ENCODE measurements around the gene TEX2. TPM values are rescaled to one million over a fixed set of nuclear protein-coding genes. Genes with fewer than 3 reads are reported as not detected.
A peak's percentile ranks its signal among the peaks of the same experiment; 100 is the strongest.
"Not testable (repeated sequence)": the region's sequence is repeated elsewhere in the genome, so short reads cannot be mapped to it uniquely, and the experiment has no call there.

The TEX2 gene
- total RNA-seq, 4 donors from 2014 or later: 12.3 to 137 (median 30.3) TPM

DNA sequence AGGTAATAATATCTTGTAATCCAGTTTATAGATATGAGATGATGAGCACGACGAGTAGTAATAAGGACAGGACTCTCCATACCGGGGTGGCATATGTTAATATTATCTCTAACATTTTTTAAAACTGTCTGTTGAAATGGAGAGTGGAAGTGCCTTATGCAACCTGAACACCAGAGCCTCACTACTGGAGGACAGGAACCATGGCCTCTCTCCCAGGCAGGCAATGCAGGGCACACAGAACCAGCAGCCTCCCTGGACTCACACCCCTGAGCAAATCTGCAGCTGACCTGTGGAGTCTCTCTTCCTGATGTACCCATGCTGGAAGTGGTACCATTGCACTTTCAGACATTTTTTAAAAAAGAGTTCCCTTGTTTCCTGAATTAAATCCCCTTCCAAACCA lies 78.0 kb downstream of the TEX2 start:
- Histone ChIP-seq H3K36me3 (no peaks in the 10 kb centered on the region), H3K9me3 (no peaks in the 10 kb centered on the region), H3K27ac (peak overlapping the region in 1 of 4 donors; percentile 18), H3K4me1 (peaks cover 0 to 3% (median 0%) of the 10 kb centered on the region in 4 donors), H3K27me3 (no peaks in the 10 kb centered on the region), H3K4me3 (no peak overlapping the region)
- 88 to 89% methylated on average over 3 of the region's 3 CpGs for WGBS, 2 donors (ENCODE audit: low coverage in 1 of 2)
- no peak for DNase-seq
- in situ Hi-C loops (cut with MboI; ENCODE audit: low pct_ligation_motif_present in 1 of 4, low pct_unique_long_range_greater_than_20kb in 1 of 4, low sequenced_read_pairs in 3 of 4) (no loop called here), intact Hi-C loops (cut with DNase I; ENCODE audit: low total_unique reads) (loop anchor here (10.0 kb wide), 1 partner anchor 60 kb away; no protein-coding TSS in a partner anchor)
- TF ChIP-seq, protein P1, sequence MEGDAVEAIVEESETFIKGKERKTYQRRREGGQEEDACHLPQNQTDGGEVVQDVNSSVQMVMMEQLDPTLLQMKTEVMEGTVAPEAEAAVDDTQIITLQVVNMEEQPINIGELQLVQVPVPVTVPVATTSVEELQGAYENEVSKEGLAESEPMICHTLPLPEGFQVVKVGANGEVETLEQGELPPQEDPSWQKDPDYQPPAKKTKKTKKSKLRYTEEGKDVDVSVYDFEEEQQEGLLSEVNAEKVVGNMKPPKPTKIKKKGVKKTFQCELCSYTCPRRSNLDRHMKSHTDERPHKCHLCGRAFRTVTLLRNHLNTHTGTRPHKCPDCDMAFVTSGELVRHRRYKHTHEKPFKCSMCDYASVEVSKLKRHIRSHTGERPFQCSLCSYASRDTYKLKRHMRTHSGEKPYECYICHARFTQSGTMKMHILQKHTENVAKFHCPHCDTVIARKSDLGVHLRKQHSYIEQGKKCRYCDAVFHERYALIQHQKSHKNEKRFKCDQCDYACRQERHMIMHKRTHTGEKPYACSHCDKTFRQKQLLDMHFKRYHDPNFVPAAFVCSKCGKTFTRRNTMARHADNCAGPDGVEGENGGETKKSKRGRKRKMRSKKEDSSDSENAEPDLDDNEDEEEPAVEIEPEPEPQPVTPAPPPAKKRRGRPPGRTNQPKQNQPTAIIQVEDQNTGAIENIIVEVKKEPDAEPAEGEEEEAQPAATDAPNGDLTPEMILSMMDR (IDR thresholded peaks at IDR 0.05): no peak
- TF ChIP-seq EP300 (IDR thresholded peaks at IDR 0.05; ENCODE audit: low read depth) (no peak), POLR2A (IDR thresholded peaks at IDR 0.05) (no peak), POLR2AphosphoS5 (IDR thresholded peaks at IDR 0.05) (no peak)

DNA sequence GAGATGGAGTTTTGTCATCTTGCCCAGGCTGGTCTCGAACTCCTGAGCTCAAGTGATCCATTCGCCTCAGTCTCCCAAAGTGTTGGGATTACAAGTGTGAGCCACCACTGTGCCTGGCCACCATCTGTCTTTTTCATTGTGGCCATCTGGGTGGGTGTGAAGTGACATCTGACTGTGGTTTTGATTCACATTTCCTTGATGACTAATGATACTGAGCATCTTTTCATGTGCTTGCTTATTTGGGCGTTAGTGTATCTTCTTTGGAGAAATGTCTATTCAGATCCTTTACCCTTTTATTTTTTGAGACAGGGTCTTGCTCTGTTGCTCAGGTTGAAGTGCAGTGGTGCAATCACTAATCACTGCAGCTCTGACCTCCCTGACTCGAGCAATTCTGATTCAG lies 79.2 kb downstream of the TEX2 start:
- H3K4me1 ChIP-seq: peaks cover 0 to 3% (median 1%) of the 10 kb centered on the region in 4 donors
- no peaks in the 10 kb centered on the region for H3K36me3 ChIP-seq
- in situ Hi-C loops (cut with MboI; ENCODE audit: low pct_ligation_motif_present in 1 of 4, low pct_unique_long_range_greater_than_20kb in 1 of 4, low sequenced_read_pairs in 3 of 4) (no loop called here), intact Hi-C loops (cut with DNase I; ENCODE audit: low total_unique reads) (loop anchor here (10.0 kb wide), 1 partner anchor 61 kb away; no protein-coding TSS in a partner anchor)
- H3K27ac ChIP-seq: no peak overlapping the region
- no peak for DNase-seq
- no peaks in the 10 kb centered on the region for H3K9me3 ChIP-seq
- TF ChIP-seq POLR2A (IDR thresholded peaks at IDR 0.05) (no peak), POLR2AphosphoS5 (IDR thresholded peaks at IDR 0.05) (no peak), EP300 (IDR thresholded peaks at IDR 0.05; ENCODE audit: low read depth) (no peak)
- TF ChIP-seq, protein P1 (IDR thresholded peaks at IDR 0.05): no peak
- no peak overlapping the region for H3K4me3 ChIP-seq
- no peaks in the 10 kb centered on the region for H3K27me3 ChIP-seq
- 86 to 96% methylated on average over 4 of the region's 4 CpGs for WGBS, 2 donors (ENCODE audit: low coverage in 1 of 2)

DNA sequence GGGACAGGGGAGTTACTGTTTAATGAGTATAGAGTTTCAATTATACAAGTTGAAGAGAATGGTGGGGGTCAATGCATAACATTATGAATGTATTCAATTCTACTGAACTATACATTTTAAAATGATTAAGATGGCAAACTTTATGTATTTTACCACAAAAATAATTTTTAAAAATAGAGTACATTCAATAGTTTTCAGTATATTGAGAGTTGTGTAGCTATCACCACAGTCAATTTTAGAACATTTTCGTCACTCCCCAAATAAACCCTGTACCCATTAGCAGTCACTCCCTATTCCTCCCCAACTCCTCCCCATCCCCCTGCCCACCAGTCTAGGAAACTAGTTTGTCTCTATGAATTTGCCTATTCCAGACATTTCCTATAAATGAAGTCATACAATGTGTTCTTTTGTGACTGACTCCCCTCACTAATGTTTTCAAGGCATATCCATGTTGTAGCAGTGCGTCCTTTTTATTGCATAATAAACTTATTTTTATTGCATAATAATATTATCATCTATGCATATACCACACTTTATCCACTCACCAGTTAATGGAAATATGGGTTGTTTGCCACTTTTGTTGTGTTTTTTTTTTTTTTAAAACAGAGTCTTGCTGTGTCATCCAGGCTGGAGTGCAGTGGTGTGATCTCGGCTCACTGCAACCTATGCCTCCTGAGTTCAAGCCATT lies 80.6 kb downstream of the TEX2 start:
- TF ChIP-seq EP300 (IDR thresholded peaks at IDR 0.05; ENCODE audit: low read depth) (no peak), POLR2AphosphoS5 (IDR thresholded peaks at IDR 0.05) (no peak), POLR2A (IDR thresholded peaks at IDR 0.05) (no peak)
- TF ChIP-seq, protein P1 (IDR thresholded peaks at IDR 0.05): no peak
- Histone ChIP-seq H3K27me3 (no peaks in the 10 kb centered on the region), H3K4me1 (peaks cover 0 to 3% (median 1%) of the 10 kb centered on the region in 4 donors), H3K4me3 (no peak overlapping the region), H3K27ac (no peak overlapping the region), H3K36me3 (no peaks in the 10 kb centered on the region), H3K9me3 (no peaks in the 10 kb centered on the region)
- WGBS, 2 donors (ENCODE audit: low coverage in 1 of 2): 87 to 90% methylated on average over 3 of the region's 3 CpGs
- in situ Hi-C loops (cut with MboI; ENCODE audit: low pct_ligation_motif_present in 1 of 4, low pct_unique_long_range_greater_than_20kb in 1 of 4, low sequenced_read_pairs in 3 of 4) (no loop called here), intact Hi-C loops (cut with DNase I; ENCODE audit: low total_unique reads) (loop anchor here (10.0 kb wide), 1 partner anchor 62 kb away; no protein-coding TSS in a partner anchor)
- no peak for DNase-seq

DNA sequence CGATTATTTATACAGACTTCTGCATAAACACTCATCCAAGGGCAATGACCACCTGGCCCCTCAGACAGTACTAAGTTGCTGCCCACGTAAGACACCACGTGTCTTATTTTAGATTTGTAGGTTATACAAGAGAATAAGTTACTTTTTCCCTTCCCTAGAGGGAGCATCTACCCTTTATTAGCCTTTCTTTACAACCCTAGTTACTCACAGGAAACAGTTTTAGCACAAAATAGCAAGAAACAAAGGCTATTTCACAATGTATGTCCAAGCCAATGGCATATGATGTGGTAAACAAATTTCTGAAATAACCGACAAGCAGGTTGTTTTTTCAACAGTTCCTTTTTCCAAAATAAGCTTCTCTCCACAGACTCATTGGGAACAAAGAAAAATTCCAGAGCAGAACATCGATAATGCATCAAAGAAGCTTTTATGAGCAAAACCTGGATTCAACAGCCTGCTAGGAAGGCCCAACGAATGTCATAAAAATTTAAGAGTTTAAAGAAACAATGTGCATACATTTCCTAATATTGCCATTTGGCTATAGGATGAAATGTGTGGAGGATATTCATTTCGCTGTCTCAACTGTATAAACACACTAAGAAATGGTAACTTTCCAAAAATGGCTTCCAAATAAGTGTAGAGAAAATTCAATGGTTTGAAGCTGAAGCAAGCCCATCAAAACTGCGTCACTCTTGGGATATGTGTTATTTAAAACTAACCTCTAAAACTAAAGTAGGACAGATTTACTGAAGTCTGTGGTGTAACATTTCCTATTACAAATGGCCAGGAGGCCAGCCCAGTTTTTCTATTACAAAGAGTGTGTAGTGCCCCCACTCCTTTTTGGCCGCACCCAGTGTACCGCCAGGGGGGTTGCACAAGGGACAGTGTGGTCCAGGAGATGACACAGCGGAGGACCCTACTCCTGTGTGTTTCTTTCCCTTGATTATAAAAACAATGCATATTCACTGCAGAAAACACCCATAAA lies 82.7 kb downstream of the TEX2 start:
- Histone ChIP-seq H3K27me3 (no peaks in the 10 kb centered on the region), H3K9me3 (no peaks in the 10 kb centered on the region), H3K4me1 (peaks cover 0 to 3% (median 1%) of the 10 kb centered on the region in 4 donors), H3K36me3 (no peaks in the 10 kb centered on the region), H3K27ac (peak overlapping the region in 3 of 4 donors; percentile 15 to 63 (median 53)), H3K4me3 (no peak overlapping the region)
- TF ChIP-seq POLR2AphosphoS5 (IDR thresholded peaks at IDR 0.05) (peak in 1 of 3 donors; percentile 24), POLR2A (IDR thresholded peaks at IDR 0.05) (no peak)
- 55 to 67% methylated on average over 10 to 11 of the region's 11 CpGs for WGBS, 2 donors (ENCODE audit: low coverage in 1 of 2)
- DNase-seq: peak; percentile 21
- intact Hi-C loops (cut with DNase I; ENCODE audit: low total_unique reads) (loop anchor here (10.0 kb wide), 1 partner anchor 64 kb away; no protein-coding TSS in a partner anchor), in situ Hi-C loops (cut with MboI; ENCODE audit: low pct_ligation_motif_present in 1 of 4, low pct_unique_long_range_greater_than_20kb in 1 of 4, low sequenced_read_pairs in 3 of 4) (no loop called here)

DNA sequence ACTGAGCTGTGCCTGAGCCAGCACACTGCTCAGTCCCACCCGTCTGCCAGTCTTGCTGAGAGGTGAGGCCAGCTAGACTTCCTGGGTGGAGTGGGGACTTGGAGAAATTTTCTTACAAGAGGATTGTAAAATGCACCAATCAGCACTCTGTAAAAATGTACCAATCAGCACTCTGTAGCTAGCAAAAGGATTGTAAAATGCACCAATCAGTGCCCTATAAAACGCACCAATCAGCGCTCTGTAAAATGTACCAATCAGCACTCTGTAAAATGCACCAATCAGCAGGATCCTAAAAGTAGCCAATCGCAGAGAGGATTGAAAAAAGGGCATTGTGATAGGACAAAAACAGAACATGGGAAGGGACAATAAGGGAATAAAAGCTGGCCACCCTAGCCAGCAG lies 84.0 kb downstream of the TEX2 start:
- DNase-seq; H3K4me3 ChIP-seq; H3K27me3 ChIP-seq; in situ Hi-C loops (cut with MboI; ENCODE audit: low pct_ligation_motif_present in 1 of 4, low pct_unique_long_range_greater_than_20kb in 1 of 4, low sequenced_read_pairs in 3 of 4); H3K36me3 ChIP-seq; intact Hi-C loops (cut with DNase I; ENCODE audit: low total_unique reads); H3K4me1 ChIP-seq; H3K9me3 ChIP-seq; H3K27ac ChIP-seq: not testable (repeated sequence)
- 61 to 100% methylated on average over 3 to 4 of the region's 4 CpGs for WGBS, 2 donors (ENCODE audit: low coverage in 1 of 2)

Measured in transverse colon (tissue), 4 donors.